Activated CD8-positive, alpha-beta memory T cell treated with anti-CD3 and anti-CD28 coated beads, Interleukin-2, amount 50 U/mL, for 1 hour (primary cell): Measurements from ENCODE around the gene JAK1.
"Not testable (repeated sequence)": the region's sequence is repeated elsewhere in the genome, so short reads cannot be mapped to it uniquely, and the experiment has no call there.

Experiments
- DNase-seq: peaks from one replicate; pipeline ENCODE4 v3.0.0-alpha.2; 2020; ENCODE audit errors: extremely low read depth

JAK1 gene

DNA sequence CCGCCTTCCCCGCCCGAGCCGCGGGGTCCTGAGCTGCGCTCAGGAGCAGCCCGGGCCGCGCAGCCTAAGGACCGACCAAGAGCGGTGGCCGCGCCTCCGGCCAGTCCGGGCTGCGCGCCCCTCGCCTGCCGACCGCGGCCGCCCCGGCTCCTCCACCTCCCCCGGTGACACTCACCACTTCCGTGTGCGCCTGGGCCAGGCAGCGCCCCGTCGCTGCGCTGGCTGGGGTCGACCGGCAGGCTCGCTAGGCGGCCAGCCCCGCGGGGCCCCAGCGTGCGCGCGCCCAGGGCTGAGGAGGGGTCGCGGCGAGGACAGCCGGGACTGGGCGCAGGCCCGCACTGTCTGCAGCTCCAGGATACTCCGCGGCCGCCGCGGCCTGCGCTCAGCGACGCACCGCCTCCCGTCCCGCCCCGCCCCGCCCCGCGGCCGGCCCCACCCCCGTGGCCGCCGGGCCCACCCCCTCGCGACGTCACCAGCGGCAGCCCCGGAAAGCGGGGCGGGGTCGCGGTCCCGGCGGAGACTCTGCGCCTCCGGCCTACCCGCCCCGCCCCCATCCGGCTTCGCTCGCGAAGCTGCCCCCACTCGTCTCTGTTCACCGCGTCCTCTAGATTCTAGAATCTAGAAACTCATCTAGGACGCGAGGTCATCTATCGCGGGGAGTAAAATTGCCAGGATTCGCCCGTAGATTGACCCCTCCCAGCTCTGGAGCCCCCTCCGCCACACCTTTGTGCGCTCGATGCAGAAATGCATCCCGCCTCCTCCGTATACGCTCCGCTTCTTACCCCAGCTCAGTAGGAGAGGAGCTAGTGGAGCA is at the start of gene JAK1:
Gene JAK1 (minus strand): TSS at position 392 of the 814 bp plus-strand sequence. CDS start 80,285 bp downstream, outside the sequence.
- peak; percentile 70 for DNase-seq

DNA sequence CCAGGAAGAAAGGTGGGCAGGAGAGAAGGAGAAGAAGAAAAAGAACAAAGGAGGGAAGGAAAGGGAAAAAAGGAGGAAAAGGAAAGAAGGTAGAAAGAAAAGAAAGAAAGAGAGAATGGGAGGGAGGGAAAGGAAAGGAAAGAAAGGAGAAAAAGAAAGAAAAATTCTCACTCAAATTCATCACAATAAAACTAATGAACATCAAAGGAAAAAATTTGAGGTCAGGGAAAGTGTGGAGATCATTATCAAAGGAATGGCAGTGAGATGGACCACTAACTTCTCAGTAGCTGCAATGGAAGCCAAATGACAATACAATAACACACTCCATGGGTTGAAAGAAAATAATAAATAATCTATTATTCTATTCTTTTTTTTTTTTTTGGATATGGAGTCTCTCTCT is 48.0 kb upstream of the JAK1 start:
- no peak for DNase-seq

DNA sequence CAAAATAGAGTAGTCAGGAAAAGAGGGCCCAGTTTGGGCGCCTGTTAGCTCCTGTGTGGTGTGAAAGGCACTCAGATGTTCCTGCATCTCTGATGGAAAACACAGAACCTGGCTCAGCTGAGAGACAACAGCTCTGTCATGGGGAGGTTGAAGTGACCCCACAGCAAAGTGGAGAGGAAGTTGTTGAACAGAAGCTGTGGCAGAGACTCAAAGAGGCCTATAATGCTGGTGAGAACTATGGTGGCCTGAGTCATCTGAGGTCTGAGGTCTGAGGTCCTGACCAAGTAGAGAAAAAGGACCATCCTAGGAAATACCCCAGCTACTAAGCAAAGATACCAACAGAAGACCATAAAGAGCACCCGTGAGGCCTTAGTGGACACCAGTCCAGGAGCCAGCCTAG is 45.6 kb upstream of the JAK1 start:
- no peak for DNase-seq

- DNase-seq = no peak
Measured at GRCh38 chr1:65009724-65010420, 43.5 kb upstream of the JAK1 start.

DNA sequence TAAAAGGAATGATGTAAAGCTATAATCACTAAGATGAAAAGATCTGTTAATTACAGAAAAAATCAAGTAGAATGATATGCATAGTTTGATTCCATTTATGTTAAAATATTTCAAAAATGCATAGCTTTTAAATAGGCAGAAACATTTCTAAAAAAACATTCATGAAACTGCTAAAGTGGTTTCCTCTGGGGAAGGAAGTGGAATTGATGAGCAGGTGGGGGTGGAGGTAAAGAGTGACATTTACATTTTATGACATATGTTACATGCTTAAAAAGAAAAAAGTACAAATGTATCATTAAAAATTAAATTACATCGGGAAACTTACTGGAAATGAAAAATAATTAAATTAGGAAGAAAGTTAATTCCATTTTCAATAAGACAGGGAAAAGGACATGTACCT is 42.8 kb upstream of the JAK1 start:
- no peak for DNase-seq

GRCh38 chr1:65006806-65007205 is 40.5 kb upstream of the JAK1 start:
- no peak for DNase-seq

- no peak for DNase-seq
Measured at GRCh38 chr1:65003316-65003664, 36.9 kb upstream of the JAK1 start.

- DNase-seq = peak; percentile 83
Measured at GRCh38 chr1:65002508-65003315, 36.4 kb upstream of the JAK1 start.

DNA sequence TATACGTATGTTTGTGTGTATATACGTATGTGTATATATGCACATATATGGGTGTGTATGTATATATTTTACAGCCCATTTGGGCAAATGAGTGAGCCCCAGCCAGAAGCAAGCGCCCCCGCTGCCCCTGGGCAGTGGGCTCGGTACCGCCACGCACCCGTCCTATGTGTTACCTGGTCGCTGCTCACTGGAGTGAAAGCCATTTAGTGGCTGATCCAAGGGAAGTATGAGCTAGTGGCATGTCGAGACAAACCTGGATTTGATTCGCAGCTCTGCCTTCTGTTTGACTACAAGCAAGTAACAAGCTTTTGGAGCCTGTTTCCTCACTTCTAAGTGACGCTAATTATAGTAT is 35.8 kb upstream of the JAK1 start:
- DNase-seq = no peak

DNA sequence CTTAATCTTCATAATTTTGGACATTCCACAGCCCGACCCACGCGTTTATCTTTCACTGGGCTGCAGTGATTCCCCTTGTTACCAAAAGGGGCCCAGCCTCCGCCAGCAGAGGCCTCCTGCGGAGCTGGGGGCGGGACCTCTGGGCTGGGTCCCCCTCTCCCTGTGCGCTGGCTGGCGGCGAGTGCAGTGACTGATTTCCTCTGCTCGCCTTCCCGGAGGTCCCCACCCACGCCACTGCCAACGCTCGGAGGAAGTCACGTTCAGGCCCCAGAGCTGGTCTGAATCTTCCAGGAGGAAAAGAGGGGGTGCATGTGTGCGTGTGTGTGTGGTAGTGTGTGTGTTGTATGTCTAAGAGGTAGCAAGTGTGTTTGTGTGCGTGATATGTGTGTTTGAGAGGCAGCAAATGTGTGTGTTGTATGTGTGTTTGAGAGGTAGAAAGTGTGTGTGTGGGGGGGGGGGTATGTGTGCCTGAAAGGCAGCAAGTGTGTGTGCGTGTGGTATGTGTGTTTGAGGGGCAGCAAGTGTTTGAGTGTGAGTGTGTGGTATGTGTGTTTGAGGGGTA is 35.0 kb upstream of the JAK1 start:
- DNase-seq = peak; percentile 72

- DNase-seq = not testable (repeated sequence)
Measured at GRCh38 chr1:64998425-64998948, 32.1 kb upstream of the JAK1 start.

- DNase-seq = no peak
Measured at GRCh38 chr1:64996541-64997257, 30.4 kb upstream of the JAK1 start.

DNA sequence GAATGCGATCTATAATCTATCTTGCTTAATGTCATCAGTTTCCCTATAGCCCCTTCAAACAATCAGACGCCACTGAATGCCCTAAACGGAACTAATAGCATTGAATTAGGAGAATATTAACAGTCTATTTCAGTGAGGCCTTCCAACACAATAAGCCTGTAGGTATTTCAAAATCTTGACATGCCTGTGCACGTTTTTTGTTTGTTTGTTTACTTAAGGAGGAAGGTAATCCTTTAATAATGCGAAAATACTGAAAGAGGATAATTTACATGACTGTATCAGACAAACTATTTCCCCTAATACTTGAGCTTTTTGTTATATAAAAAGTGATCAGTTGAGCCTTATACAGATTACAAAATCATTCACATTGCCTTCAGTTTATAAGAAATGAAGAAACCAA is 29.0 kb upstream of the JAK1 start:
- DNase-seq = no peak

DNA sequence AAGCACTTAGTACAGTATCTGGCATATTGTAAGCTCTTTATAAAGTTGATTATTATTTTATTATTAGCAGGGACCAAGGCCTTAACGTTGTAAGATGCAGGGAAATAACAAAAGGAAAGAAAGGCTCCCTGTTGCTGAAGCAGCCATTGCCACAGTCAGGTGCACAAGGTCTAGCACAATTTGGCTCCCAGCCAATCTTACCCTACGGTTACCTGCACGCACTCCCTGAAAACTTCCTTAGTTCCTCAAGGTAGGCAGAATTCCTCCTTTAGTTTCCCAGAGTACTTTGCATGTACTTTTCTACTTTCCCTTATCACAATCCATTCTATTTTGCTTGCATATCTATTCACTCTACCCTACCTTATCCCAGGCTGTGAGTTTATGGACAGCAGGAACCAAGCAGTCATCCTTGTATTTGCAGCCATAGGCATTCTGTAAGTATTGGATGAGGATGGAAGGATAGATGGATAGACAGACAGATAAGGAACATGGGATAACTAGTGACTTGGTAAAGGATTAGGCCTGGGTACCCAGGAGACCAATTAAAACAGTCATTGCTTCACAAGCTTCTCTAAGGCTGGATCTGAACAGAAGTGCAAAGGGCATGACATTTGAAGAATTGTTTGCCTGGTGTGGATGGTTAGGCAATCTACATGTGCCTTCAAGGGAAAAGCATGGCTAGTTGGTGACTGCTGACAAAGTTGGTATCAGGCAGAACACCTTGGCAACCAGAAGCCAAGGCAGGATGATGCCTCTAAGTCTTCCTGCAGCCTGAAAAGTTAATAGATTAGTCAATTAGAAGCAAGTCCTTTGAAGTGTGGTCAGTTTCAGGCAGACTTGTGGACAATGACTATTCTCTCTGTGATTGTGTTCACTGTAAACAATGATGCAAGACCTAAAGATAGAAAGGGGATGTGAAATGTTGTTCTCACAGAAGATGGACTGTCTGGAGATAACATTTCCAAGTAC is 20.8 kb upstream of the JAK1 start:
- DNase-seq = no peak

DNA sequence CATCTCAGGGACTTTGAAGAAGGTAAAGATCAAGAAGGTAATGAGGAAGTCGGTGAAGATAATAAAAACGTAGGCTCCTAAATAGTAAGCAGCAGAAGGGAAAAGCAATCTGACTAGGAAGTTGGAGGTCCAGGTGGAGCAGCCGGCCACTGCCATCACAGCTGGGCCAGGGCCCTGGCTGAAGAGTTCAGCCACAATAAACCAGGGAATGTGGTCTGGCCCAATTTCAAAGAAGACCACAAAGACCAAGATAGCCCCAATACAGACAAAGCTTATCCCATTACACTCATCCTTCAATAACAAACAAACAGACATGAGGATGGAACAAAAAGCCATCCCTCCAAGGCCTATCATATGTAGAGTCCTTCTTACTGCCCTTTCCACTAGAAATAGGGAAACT is 18.4 kb upstream of the JAK1 start:
- DNase-seq = no peak

- no peak for DNase-seq
Measured at GRCh38 chr1:64984106-64984505, 17.8 kb upstream of the JAK1 start.

DNA sequence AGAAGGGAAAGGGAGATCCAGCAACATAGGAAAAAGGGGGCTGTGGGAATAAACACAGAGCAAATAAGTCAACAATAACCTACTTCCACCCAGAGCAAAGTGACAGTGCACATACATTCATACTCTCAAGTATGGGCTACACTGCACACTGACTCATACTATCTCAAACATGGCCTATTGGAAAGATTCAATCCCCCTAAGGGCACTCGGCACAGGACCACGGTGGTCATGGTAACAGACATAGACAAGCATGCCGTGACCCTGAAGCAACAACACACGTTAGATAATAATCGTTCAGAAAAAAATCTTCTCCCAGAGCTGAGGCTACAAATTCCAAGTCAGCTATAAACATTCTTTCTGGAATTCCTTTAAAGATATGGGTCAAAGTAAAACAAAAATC is 16.8 kb upstream of the JAK1 start:
- DNase-seq = no peak

DNA sequence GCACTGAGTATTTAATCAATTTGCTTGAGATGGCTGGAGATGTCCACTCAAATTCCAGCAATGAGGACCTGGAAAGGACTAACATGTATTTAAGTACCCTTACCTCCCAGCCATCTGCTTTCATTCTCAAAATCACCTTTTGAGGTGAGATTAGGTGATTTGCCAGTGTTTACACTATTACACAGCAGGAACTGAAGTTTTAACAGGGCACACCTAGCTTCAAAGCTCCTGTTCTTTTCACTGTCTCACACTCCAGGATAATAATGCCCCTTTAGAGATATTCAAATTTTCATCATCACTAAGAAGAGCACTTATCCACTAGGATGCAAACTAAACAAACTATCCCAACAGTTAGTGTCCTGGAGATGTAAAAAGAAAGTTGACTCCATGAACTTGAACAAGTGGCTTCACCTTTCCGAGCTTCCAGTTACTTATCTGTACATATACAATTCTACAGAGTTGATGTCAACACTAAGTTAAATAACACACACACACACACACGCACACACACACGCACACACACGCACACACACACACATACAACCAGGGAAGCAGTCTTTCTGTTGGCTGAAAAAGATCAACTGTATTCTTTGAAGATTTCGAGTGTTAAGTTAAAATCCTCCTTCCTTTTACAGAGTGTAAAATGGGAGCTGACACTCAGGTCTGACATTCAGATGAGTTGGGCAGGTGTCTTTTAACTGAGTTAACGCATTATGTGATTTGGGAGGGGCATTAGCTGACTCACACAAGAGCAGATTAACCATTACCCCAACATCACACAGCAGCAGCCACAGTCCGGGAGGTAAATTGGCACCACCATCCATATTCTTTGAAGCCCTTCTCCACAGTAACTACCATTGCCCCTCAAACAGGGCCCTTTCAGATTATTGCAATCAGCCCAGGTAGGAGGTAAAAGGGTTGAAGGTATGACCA is 15.5 kb upstream of the JAK1 start:
- no peak for DNase-seq
